HG02852 (cell line): Measurements from ENCODE around the gene PTCSC3.

Experiments used
- ATAC-seq: cut with Tn5 transposase; IDR thresholded peaks from one replicate; pipeline ENCODE4 v1.9.1; 2021; ENCODE audit warnings: mild to moderate bottlenecking, moderate library complexity; ENCODE audit not compliant: unreplicated experiment

The PTCSC3 gene

GRCh38 chr14:36176524-36176923 is at the start of gene PTCSC3:
TSS of gene PTCSC3 (minus strand) at chr14:36176722.
- ATAC-seq: no peak

GRCh38 chr14:36226164-36226563 is 49.6 kb upstream of the PTCSC3 start:
- ATAC-seq: no peak

GRCh38 chr14:36224176-36224575 is 47.7 kb upstream of the PTCSC3 start:
- ATAC-seq: no peak

GRCh38 chr14:36223558-36223957 is 47.0 kb upstream of the PTCSC3 start:
- ATAC-seq: no peak

- no peak for ATAC-seq
These were observed 46.5 kb upstream of the PTCSC3 start for GRCh38 chr14:36222952-36223468.

GRCh38 chr14:36222337-36222736 is 45.8 kb upstream of the PTCSC3 start:
- no peak for ATAC-seq

- ATAC-seq: no peak
These were observed 44.6 kb upstream of the PTCSC3 start for GRCh38 chr14:36221112-36221511.

DNA sequence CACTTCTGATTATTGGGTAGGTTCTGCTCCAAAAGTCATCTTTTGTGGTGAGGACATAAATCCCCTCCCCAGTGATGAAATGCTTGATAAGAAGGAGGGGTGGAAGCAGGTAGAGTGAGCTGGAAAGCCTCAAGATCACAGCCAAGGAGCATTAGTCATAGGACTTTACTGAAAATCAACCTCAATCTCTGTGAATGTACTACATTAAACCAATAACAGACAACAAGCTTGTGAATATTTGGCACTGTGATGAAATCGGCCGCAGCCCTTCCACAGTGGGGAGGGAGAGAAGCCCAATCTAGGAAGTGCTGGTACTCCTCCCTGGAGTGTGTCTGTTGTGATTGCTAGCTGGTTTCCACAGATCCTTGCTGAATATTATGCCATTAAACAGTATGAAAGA is 41.2 kb upstream of the PTCSC3 start:
- ATAC-seq: no peak

- ATAC-seq: no peak
These were observed 40.5 kb upstream of the PTCSC3 start for GRCh38 chr14:36217027-36217426.

DNA sequence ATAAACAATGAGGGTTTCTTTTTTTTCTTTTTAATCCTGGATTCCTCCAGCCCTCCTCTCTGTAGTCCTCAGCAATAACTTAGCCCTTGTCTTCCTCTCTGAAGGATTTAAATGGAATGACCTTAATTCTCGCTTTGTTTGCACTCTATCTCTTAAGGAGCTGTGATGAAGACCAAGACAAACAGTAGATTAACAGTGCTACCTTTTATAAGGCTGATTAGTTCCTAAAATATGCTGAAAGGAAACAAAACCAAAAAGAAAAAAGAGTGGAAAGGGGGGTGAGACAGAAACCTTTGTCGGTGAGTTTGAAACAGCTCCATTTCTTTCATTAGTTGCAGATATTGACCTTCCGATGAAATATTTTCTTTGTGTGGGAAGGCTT is 38.7 kb upstream of the PTCSC3 start:
- ATAC-seq: no peak

- no peak for ATAC-seq
These were observed 38.1 kb upstream of the PTCSC3 start for GRCh38 chr14:36214476-36215216.

DNA sequence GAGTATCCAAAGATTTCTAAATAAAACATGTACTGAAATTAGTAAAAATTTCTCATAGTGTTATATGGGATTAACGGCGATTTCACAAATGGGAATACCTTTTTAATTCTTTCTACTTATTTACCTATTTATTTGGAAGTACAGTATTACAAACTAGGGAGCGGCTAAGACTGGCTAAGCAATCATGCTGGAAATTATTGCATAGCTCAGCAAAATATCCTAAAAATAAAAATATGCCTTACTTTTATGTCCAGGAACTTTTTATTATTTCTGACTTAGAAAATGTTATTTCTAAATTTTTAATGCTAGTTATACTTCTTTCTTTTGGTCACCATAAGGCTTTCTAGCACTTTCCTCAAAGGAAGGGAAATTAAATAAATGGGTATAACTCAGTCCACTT is 36.5 kb upstream of the PTCSC3 start:
- no peak for ATAC-seq

DNA sequence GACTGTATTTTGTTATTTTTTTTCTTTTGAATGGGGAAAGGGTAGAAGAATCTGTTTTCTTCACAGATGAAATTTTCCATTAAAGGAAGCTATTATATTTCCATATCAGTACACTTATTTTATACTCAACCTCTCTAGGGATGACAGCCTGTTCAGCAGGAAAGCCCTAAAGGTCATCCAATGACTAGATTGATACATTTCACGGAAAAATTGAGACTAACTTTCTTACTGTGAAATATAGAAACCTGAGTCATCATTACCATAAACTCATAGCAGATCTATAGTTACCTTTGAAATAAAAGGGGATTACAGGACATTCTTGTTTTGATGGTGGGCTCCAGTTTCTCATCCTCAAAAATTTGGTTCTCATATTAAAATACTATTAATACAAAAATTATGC is 36.1 kb upstream of the PTCSC3 start:
- no peak for ATAC-seq

DNA sequence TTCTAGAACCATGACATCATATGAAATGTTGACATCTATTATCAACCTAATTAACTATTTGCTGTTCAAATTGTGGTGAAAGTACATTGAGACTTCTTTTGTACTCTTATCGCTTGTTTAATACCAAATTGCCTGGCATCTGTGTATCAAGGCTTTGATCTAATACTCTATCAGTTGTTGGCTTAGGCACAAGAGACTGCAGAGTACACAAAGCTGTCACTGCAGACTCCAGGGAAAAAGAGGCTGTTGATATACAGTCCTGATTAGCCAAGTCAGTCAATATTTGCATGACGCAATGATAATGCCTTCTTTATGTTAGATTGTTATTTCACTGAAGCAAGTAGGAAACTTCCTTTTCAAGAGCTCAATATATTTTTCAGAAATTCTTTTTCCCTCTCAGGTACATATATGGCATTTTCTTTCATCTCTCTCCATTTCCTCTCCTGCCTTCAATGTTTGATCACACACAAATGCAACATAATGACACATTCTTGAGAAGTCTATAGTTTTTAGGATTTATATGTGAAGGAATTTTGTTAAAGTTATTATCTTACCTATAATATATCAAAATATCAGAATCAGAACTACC is 32.3 kb upstream of the PTCSC3 start:
- ATAC-seq: no peak

DNA sequence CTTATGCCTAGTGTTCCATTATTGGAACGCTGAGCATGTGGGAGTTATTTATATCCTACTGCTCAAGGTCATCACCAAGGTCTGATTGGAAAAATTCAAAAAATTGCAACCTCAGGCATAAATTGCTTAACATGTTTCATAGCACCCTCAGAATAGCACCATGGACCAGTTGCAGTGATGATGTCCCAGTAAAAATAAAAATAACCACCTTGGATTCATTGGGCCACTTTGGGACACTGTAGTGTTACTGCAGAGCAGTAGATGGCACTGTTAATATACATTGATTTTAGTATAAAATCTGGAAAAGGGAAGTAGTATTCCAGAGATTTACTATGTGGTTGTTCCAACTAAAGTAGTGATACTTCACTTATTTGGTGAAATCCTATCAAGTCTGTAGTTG is 31.0 kb upstream of the PTCSC3 start:
- ATAC-seq: no peak

- no peak for ATAC-seq
These were observed 28.0 kb upstream of the PTCSC3 start for GRCh38 chr14:36204461-36205073.

- ATAC-seq: no peak
These were observed 21.9 kb upstream of the PTCSC3 start for GRCh38 chr14:36198378-36198777.

DNA sequence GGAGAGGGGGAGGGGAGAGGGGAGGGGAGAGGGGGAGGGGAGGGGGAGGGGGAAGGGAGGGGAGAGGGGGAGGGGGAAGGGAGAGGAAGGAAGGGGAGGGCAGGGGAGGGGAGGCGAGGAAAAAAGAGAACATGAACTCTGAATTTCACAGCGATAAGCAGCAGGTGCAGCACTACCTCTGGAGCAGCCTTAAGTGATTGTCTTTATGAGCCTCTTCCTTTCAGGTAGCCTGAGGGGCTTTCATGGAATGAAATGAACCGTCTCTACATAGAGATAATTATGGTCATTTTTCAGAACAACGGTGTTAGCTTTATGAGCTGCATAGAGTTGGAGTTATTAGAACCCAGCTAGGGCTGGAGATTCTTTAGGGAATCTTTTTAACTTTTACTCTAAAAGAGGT is 18.1 kb upstream of the PTCSC3 start:
- no peak for ATAC-seq

DNA sequence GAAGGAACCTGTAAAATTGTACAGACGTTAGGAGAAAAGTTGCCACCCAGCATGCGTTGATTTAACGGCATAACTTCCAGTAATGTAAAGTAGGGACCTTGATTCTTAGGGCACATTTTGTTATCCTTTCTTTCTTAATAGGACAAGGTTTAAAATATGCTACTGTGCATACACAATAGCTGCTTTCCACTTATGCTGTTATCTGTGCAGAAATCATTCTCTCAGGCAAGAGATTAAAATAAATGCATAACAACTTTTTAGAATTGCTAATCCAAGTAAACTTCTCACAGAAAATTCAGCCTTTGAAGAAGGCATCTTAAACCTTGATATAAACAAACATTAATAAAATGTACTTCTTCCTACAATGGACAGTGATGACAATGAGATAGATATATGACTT is 16.0 kb upstream of the PTCSC3 start:
- ATAC-seq: no peak

DNA sequence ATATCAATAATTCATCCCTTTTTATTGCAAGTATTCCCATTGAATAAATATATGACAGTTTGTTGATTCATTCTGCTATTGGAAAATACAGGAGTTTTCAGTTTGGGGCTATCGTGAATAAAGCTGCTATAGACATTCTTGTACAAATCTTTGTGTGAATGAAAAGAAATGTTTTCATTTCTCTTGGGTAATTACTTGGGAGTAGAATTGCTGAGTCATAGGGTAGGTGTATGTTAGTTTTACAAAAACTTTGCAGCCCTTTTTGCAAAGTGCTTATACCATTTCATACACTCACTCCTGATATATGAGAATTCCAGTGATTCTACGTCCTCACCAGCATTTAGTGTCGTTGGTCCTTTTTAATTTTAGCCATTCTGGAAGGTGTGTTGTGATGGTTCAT is 6.9 kb upstream of the PTCSC3 start:
- ATAC-seq: no peak

DNA sequence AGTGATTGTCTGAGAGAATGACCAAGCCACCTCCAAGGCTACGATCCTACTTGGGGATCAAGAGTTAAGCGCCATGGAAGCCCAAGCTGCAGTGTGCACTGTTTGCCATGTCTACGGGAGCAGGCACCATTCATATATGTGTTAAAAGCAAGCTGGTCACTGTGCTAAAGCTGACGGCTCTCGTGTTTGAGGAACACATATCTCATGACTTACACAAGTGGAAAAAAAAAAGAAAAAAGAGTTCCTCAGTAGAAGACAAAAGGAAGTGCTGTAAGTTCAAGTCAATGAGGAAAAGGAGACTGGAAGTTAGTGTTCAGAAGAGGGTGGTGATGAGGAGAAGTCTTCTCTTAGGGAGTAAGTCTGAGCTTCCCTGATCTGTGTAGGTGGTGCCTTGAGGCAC is 4.9 kb upstream of the PTCSC3 start:
- no peak for ATAC-seq

DNA sequence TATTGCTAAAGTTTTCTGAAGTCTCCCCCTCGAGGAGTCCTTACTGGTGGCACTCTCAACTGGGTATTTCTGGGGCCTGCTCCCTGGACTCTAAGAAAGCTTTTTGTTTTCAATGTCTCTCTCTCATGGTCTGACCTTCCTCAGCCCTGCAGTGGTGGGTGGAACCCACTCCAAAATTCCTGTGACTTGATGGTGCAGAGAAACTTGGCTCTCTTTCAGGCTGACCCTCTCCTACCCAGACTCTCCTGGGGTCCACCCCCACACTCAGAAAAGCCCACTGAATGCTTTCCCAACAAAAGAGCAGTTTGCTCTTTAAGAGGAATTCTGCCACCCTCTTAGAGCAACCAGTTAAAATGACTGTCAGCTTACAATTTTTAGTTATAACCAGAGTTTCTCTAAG is 967 bp upstream of the PTCSC3 start:
- ATAC-seq: no peak
